Peyer's patch (tissue), 4 donors: ENCODE measurements around the gene SLC23A3.
A peak's percentile ranks its signal among the peaks of the same experiment; 100 is the strongest.

ENCODE experiments used
- POLR2A ChIP-seq, 2 donors: fragments of 450-650 bp; IDR thresholded peaks; one replicate each; pipeline ENCODE4 v1.5.1; 2017; ENCODE audit warnings: antibody characterized with exemption in 2 of 2, mild to moderate bottlenecking in 2 of 2, moderate library complexity in 2 of 2
- TF ChIP-seq, protein P1 (sequence below), 6 experiments: fragments of 450-650 bp in 4 of 6; fragments of 200-600 bp in 2 of 6; sonication (generic) in 1 of 6; IDR thresholded peaks; one replicate each; pipeline ENCODE4 v1.5.1; 2017 to 2019; ENCODE audit warnings: antibody characterized with exemption in 6 of 6, mild to moderate bottlenecking in 3 of 6, moderate library complexity in 1 of 6

DNA sequence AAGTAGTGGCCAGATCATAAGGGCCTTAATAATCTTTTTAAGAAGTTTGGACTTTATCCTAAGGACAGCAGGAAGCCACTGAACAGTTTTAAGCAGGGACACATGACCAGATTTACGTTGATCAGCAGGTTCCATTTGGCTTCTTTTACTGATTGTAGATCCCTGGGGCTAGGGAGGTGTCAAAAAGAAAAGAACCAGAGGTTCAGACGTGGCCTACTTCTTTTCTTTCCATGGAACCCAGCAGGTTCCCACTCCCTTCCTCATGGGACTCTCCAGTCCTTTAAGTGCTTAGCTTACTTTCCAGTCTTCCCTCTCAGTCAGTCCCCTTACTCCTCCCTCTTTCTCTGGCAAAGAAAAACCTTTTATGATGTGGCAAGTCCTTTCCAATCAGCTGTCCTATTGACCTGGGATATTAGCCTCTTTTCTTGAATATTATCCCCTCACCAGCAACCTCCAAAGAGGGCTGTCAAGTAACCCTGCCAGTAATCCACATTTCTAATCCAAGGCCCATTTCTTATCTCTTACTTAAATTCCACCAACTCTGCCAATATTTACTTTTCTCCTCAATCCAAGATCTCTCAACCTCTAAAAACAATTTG, 42.7 kb downstream of the SLC23A3 start:
- TF ChIP-seq, protein P1, sequence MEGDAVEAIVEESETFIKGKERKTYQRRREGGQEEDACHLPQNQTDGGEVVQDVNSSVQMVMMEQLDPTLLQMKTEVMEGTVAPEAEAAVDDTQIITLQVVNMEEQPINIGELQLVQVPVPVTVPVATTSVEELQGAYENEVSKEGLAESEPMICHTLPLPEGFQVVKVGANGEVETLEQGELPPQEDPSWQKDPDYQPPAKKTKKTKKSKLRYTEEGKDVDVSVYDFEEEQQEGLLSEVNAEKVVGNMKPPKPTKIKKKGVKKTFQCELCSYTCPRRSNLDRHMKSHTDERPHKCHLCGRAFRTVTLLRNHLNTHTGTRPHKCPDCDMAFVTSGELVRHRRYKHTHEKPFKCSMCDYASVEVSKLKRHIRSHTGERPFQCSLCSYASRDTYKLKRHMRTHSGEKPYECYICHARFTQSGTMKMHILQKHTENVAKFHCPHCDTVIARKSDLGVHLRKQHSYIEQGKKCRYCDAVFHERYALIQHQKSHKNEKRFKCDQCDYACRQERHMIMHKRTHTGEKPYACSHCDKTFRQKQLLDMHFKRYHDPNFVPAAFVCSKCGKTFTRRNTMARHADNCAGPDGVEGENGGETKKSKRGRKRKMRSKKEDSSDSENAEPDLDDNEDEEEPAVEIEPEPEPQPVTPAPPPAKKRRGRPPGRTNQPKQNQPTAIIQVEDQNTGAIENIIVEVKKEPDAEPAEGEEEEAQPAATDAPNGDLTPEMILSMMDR (IDR thresholded peaks at IDR 0.05) = no peak
- TF ChIP-seq POLR2A (IDR thresholded peaks at IDR 0.05) = peak in 1 of 2 donors; percentile 44
